ENCODE results near the gene ZNF674.
A peak's percentile ranks its signal among the peaks of the same experiment; 100 is the strongest.
"Not testable (repeated sequence)": the region's sequence is repeated elsewhere in the genome, so short reads cannot be mapped to it uniquely, and the experiment has no call there.

The ZNF674 gene

GRCh38 chrX:46460801-46461659 lies 84.2 kb downstream of the ZNF674 start:
- not testable (repeated sequence) for DNase-seq

- DNase-seq = no peak
These were observed 85.6 kb downstream of the ZNF674 start for GRCh38 chrX:46459603-46460002.

GRCh38 chrX:46456125-46456922 lies 88.9 kb downstream of the ZNF674 start:
- DNase-seq = peak; percentile 10
